ENCODE results near the gene LTF. TPM values are rescaled to one million over a fixed set of nuclear protein-coding genes. Genes with fewer than 3 reads are reported as not detected.

LTF gene
- total and polyA plus RNA-seq, 2 experiments from 2014 or later, result 0.73 to 1.3 TPM

- Histone ChIP-seq H3K27ac (ENCODE audit: low read depth) (no peak overlapping the region), H3K79me2 (replicated peaks; ENCODE audit: insufficient read depth) (no peaks in the 10 kb centered on the region), H3K4me2 (no peak overlapping the region), H3K9me2 (ENCODE audit: insufficient read depth) (no peaks in the 10 kb centered on the region), H4K20me1 (replicated peaks; ENCODE audit: insufficient read depth) (no peaks in the 10 kb centered on the region), H3K36me3 (ENCODE audit: insufficient read depth) (no peaks in the 10 kb centered on the region), H2AFZ (no peak overlapping the region), H3K4me1 (ENCODE audit: insufficient read depth) (no peaks in the 10 kb centered on the region), H3F3A (replicated peaks; ENCODE audit: low read depth) (no peaks in the 10 kb centered on the region), H3K4me3 (no peak overlapping the region), H3K27me3 (ENCODE audit: insufficient read depth) (no peaks in the 10 kb centered on the region)
- DNase-seq (ENCODE audit: low spot score) (no peak), ATAC-seq (no peak)
- Mint-ChIP-seq H3K4me3 (no peak overlapping the region), H3K4me1 (no peaks in the 10 kb centered on the region), H3K9me3 (no peaks in the 10 kb centered on the region), H3K27me3 (ENCODE audit: insufficient read depth, low read depth, poor library complexity) (peaks cover 5% of the 10 kb centered on the region), H3K36me3 (ENCODE audit: low read depth) (no peaks in the 10 kb centered on the region), H3K27ac (no peak overlapping the region)
- TF ChIP-seq CREB1 (CRISPR knock-in tag; IDR thresholded peaks at IDR 0.05; ENCODE audit: low read depth) (no peak), ZNF462 (CRISPR knock-in tag; IDR thresholded peaks at IDR 0.05) (no peak), ZNF331 (CRISPR knock-in tag; IDR thresholded peaks at IDR 0.05; ENCODE audit: low read depth) (no peak), ZNF114 (CRISPR knock-in tag; IDR thresholded peaks at IDR 0.05) (no peak), JUNB (IDR thresholded peaks at IDR 0.05; ENCODE audit: unreplicated experiment) (no peak), POLR2AphosphoS5 (IDR thresholded peaks at IDR 0.05; ENCODE audit: low read depth) (no peak), EZH2 (IDR thresholded peaks at IDR 0.05; ENCODE audit: low read depth, unreplicated experiment) (no peak), CTCF (conservative IDR thresholded peaks at IDR 0.05; ENCODE audit: low read depth in 2 of 2) (no peak), EZH2phosphoT487 (IDR thresholded peaks at IDR 0.05; ENCODE audit: unreplicated experiment) (no peak), STAT1 (IDR thresholded peaks at IDR 0.05; ENCODE audit: unreplicated experiment) (no peak), REST (IDR thresholded peaks at IDR 0.05; ENCODE audit: unreplicated experiment) (no peak), ETS1 (IDR thresholded peaks at IDR 0.05) (no peak), NANOG (IDR thresholded peaks at IDR 0.05; ENCODE audit: borderline replicate concordance) (no peak)
Observed at GRCh38 chr3:46447228-46447985, 17.3 kb downstream of the LTF start.
